ENCODE data around the gene RPAP2.

The RPAP2 gene

GRCh38 chr1:92343061-92343460 lies 44.2 kb downstream of the RPAP2 start:
- H2BK120ac ChIP-seq (ENCODE audit: low read depth, low read length) = no peak overlapping the region
- no peaks in the 10 kb centered on the region for H3K9me3 ChIP-seq (replicated peaks in 1 of 2; ENCODE audit: control insufficient read depth in 2 of 2, insufficient read depth in 1 of 2, low read depth in 1 of 2, low read length in 2 of 2)
- H3K9ac ChIP-seq (ENCODE audit: low read depth, low read length, poor library complexity) = no peak overlapping the region
- no peak overlapping the region for H3K4me3 ChIP-seq (ENCODE audit: low read length in 2 of 2)
- H3K4ac ChIP-seq (ENCODE audit: low read length) = no peak overlapping the region
- H3K27me3 ChIP-seq (ENCODE audit: control insufficient read depth in 3 of 3, insufficient read depth in 3 of 3, low read depth in 1 of 3, low read length in 3 of 3) = no peaks in the 10 kb centered on the region
- no peak overlapping the region for H2AFZ ChIP-seq (ENCODE audit: low read length)
- no peaks in the 10 kb centered on the region for H3K4me1 ChIP-seq (ENCODE audit: control insufficient read depth in 2 of 2, insufficient read depth in 1 of 2, low read depth in 1 of 2, low read length in 2 of 2)
- no peak overlapping the region for H3K4me2 ChIP-seq (ENCODE audit: insufficient read depth, low read length, poor library complexity, severe bottlenecking)
- no peak overlapping the region for H2BK12ac ChIP-seq (ENCODE audit: low read length)
- peaks cover 2 to 60% of the 10 kb centered on the region in 2 donors for H3K36me3 ChIP-seq (replicated peaks in 1 of 2; ENCODE audit: control insufficient read depth in 2 of 2, insufficient read depth in 2 of 2, low read length in 2 of 2)
- H3K18ac ChIP-seq (ENCODE audit: low read length) = no peak overlapping the region
- no peak for DNase-seq (ENCODE audit: low spot score)
- no peak overlapping the region for H3K27ac ChIP-seq (replicated peaks; ENCODE audit: low read length)
- H2BK15ac ChIP-seq (ENCODE audit: low read length) = no peak overlapping the region
- no peak overlapping the region for H2BK5ac ChIP-seq (ENCODE audit: low read length)
- H3K14ac ChIP-seq (ENCODE audit: low read length) = no peak overlapping the region
- no peak overlapping the region for H2AK5ac ChIP-seq (ENCODE audit: low read depth, low read length)
- WGBS, 2 donors (ENCODE audit: extremely low coverage in 2 of 2, insufficient read length in 2 of 2, insufficient replicate concordance in 1 of 2) = no CpG with 5 or more reads among the region's 3 CpGs
- H3K23ac ChIP-seq (ENCODE audit: low read depth, low read length, poor library complexity) = no peak overlapping the region
- H3K79me1 ChIP-seq (ENCODE audit: low read depth, low read length) = peaks cover 1% of the 10 kb centered on the region
- H4K91ac ChIP-seq (ENCODE audit: low read depth, low read length, poor library complexity) = no peak overlapping the region
- H4K8ac ChIP-seq (ENCODE audit: low read depth, low read length) = no peak overlapping the region

GRCh38 chr1:92346866-92347640 lies 48.2 kb downstream of the RPAP2 start:
- Histone ChIP-seq H3K27me3 (ENCODE audit: control insufficient read depth in 3 of 3, insufficient read depth in 3 of 3, low read depth in 1 of 3, low read length in 3 of 3) (no peaks in the 10 kb centered on the region), H3K18ac (ENCODE audit: low read length) (no peak overlapping the region), H4K8ac (ENCODE audit: low read depth, low read length) (no peak overlapping the region), H3K4ac (ENCODE audit: low read length) (no peak overlapping the region), H3K9me3 (replicated peaks in 1 of 2; ENCODE audit: control insufficient read depth in 2 of 2, insufficient read depth in 1 of 2, low read depth in 1 of 2, low read length in 2 of 2) (peaks cover 2 to 8% of the 10 kb centered on the region in 2 donors), H3K4me2 (ENCODE audit: insufficient read depth, low read length, poor library complexity, severe bottlenecking) (no peak overlapping the region), H3K36me3 (replicated peaks in 1 of 2; ENCODE audit: control insufficient read depth in 2 of 2, insufficient read depth in 2 of 2, low read length in 2 of 2) (peaks cover 3 to 71% of the 10 kb centered on the region in 2 donors), H2AK5ac (ENCODE audit: low read depth, low read length) (no peak overlapping the region), H3K23ac (ENCODE audit: low read depth, low read length, poor library complexity) (no peak overlapping the region), H2BK5ac (ENCODE audit: low read length) (no peak overlapping the region), H2BK12ac (ENCODE audit: low read length) (no peak overlapping the region), H2BK15ac (ENCODE audit: low read length) (no peak overlapping the region), H2AFZ (ENCODE audit: low read length) (no peak overlapping the region), H3K79me1 (ENCODE audit: low read depth, low read length) (no peaks in the 10 kb centered on the region), H3K27ac (replicated peaks; ENCODE audit: low read length) (no peak overlapping the region), H3K14ac (ENCODE audit: low read length) (no peak overlapping the region), H2BK120ac (ENCODE audit: low read depth, low read length) (no peak overlapping the region), H4K91ac (ENCODE audit: low read depth, low read length, poor library complexity) (no peak overlapping the region), H3K9ac (ENCODE audit: low read depth, low read length, poor library complexity) (no peak overlapping the region), H3K4me3 (ENCODE audit: low read length in 2 of 2) (no peak overlapping the region), H3K4me1 (ENCODE audit: control insufficient read depth in 2 of 2, insufficient read depth in 1 of 2, low read depth in 1 of 2, low read length in 2 of 2) (no peaks in the 10 kb centered on the region)
- DNase-seq (ENCODE audit: low spot score) = no peak
- no CpG with 5 or more reads among the region's 1 CpG for WGBS, 2 donors (ENCODE audit: extremely low coverage in 2 of 2, insufficient read length in 2 of 2, insufficient replicate concordance in 1 of 2)

- Histone ChIP-seq H2AK5ac (ENCODE audit: low read depth, low read length) (no peak overlapping the region), H3K27ac (replicated peaks; ENCODE audit: low read length) (no peak overlapping the region), H3K4ac (ENCODE audit: low read length) (no peak overlapping the region), H3K4me3 (ENCODE audit: low read length in 2 of 2) (no peak overlapping the region), H3K14ac (ENCODE audit: low read length) (no peak overlapping the region), H2BK12ac (ENCODE audit: low read length) (no peak overlapping the region), H3K9ac (ENCODE audit: low read depth, low read length, poor library complexity) (no peak overlapping the region), H4K91ac (ENCODE audit: low read depth, low read length, poor library complexity) (no peak overlapping the region), H3K27me3 (ENCODE audit: control insufficient read depth in 3 of 3, insufficient read depth in 3 of 3, low read depth in 1 of 3, low read length in 3 of 3) (no peaks in the 10 kb centered on the region), H3K23ac (ENCODE audit: low read depth, low read length, poor library complexity) (no peak overlapping the region), H3K36me3 (replicated peaks in 1 of 2; ENCODE audit: control insufficient read depth in 2 of 2, insufficient read depth in 2 of 2, low read length in 2 of 2) (peaks cover 4 to 80% of the 10 kb centered on the region in 2 donors), H4K8ac (ENCODE audit: low read depth, low read length) (no peak overlapping the region), H3K79me1 (ENCODE audit: low read depth, low read length) (no peaks in the 10 kb centered on the region), H3K4me1 (ENCODE audit: control insufficient read depth in 2 of 2, insufficient read depth in 1 of 2, low read depth in 1 of 2, low read length in 2 of 2) (no peaks in the 10 kb centered on the region), H2BK5ac (ENCODE audit: low read length) (no peak overlapping the region), H2BK15ac (ENCODE audit: low read length) (no peak overlapping the region), H3K9me3 (replicated peaks in 1 of 2; ENCODE audit: control insufficient read depth in 2 of 2, insufficient read depth in 1 of 2, low read depth in 1 of 2, low read length in 2 of 2) (peaks cover 2 to 22% of the 10 kb centered on the region in 2 donors), H3K4me2 (ENCODE audit: insufficient read depth, low read length, poor library complexity, severe bottlenecking) (no peak overlapping the region), H3K18ac (ENCODE audit: low read length) (no peak overlapping the region), H2BK120ac (ENCODE audit: low read depth, low read length) (no peak overlapping the region), H2AFZ (ENCODE audit: low read length) (no peak overlapping the region)
- no peak for DNase-seq (ENCODE audit: low spot score)
- WGBS, 2 donors (ENCODE audit: extremely low coverage in 2 of 2, insufficient read length in 2 of 2, insufficient replicate concordance in 1 of 2) = no CpG with 5 or more reads among the region's 1 CpG
Measured at GRCh38 chr1:92352856-92353255, 54.0 kb downstream of the RPAP2 start.

GRCh38 chr1:92354259-92354658 lies 55.4 kb downstream of the RPAP2 start:
- Histone ChIP-seq H3K27ac (replicated peaks; ENCODE audit: low read length) (no peak overlapping the region), H3K27me3 (ENCODE audit: control insufficient read depth in 3 of 3, insufficient read depth in 3 of 3, low read depth in 1 of 3, low read length in 3 of 3) (no peaks in the 10 kb centered on the region), H2BK12ac (ENCODE audit: low read length) (no peak overlapping the region), H3K4me2 (ENCODE audit: insufficient read depth, low read length, poor library complexity, severe bottlenecking) (no peak overlapping the region), H3K18ac (ENCODE audit: low read length) (no peak overlapping the region), H3K14ac (ENCODE audit: low read length) (no peak overlapping the region), H2AFZ (ENCODE audit: low read length) (no peak overlapping the region), H3K4me1 (ENCODE audit: control insufficient read depth in 2 of 2, insufficient read depth in 1 of 2, low read depth in 1 of 2, low read length in 2 of 2) (no peaks in the 10 kb centered on the region), H2BK15ac (ENCODE audit: low read length) (no peak overlapping the region), H4K8ac (ENCODE audit: low read depth, low read length) (no peak overlapping the region), H3K9me3 (replicated peaks in 1 of 2; ENCODE audit: control insufficient read depth in 2 of 2, insufficient read depth in 1 of 2, low read depth in 1 of 2, low read length in 2 of 2) (peaks cover 2 to 22% of the 10 kb centered on the region in 2 donors), H3K9ac (ENCODE audit: low read depth, low read length, poor library complexity) (no peak overlapping the region), H2BK120ac (ENCODE audit: low read depth, low read length) (no peak overlapping the region), H3K79me1 (ENCODE audit: low read depth, low read length) (no peaks in the 10 kb centered on the region), H2AK5ac (ENCODE audit: low read depth, low read length) (no peak overlapping the region), H3K23ac (ENCODE audit: low read depth, low read length, poor library complexity) (no peak overlapping the region), H3K4me3 (ENCODE audit: low read length in 2 of 2) (no peak overlapping the region), H4K91ac (ENCODE audit: low read depth, low read length, poor library complexity) (no peak overlapping the region), H2BK5ac (ENCODE audit: low read length) (no peak overlapping the region), H3K4ac (ENCODE audit: low read length) (no peak overlapping the region), H3K36me3 (replicated peaks in 1 of 2; ENCODE audit: control insufficient read depth in 2 of 2, insufficient read depth in 2 of 2, low read length in 2 of 2) (peaks cover 6 to 78% of the 10 kb centered on the region in 2 donors)
- DNase-seq (ENCODE audit: low spot score) = no peak

Data from neuronal stem cell (in vitro differentiated cells).